HG03025 (cell line): Measurements from ENCODE around the gene NRG3.
"Not testable (repeated sequence)": the region's sequence is repeated elsewhere in the genome, so short reads cannot be mapped to it uniquely, and the experiment has no call there.

Experiments used
- ATAC-seq: cut with Tn5 transposase; IDR thresholded peaks from one replicate; pipeline ENCODE4 v1.9.1; 2021; ENCODE audit warnings: mild to moderate bottlenecking, moderate library complexity; ENCODE audit not compliant: unreplicated experiment, low FRiP score

NRG3 gene

GRCh38 chr10:81950358-81950757 is 75.4 kb downstream of the NRG3 start:
- ATAC-seq = no peak

GRCh38 chr10:81953420-81953819 is 78.4 kb downstream of the NRG3 start:
- ATAC-seq = no peak

DNA sequence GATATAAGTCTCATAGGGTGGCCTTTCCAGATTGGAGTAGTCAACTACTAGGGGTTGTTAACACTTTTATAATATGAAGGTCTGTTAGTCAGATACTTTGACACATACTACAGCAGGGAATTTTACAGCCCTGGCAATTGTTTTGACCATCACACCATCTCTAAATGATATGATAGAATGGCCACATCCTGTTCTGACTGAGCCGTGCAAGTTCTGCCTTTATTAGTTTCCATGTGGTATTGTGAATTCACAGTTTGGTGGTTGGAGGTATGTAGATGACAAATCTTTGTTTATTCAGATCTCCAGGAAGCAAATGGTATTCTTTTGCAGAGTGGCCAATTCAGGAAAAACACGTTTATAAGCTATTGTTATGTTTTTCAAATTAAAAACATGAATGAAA is 83.0 kb downstream of the NRG3 start:
- ATAC-seq = no peak

DNA sequence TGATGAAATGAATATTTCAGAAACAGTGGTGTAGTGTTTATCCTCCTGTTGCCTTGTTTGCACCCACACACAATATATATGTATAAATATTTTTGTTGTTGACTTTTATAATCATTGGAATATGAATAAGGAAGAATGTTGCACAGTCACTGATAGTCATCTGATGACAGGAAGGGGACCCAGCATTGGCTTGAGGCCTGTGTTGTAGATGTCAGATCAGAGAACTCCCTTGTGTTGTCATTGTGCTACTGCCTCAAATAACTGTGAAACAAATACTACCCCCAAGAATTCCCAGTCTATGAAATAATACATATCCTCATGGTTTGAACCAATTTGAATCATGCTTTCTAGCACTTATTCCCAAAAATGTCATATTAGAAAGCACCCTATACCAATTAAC is 84.0 kb downstream of the NRG3 start:
- ATAC-seq = no peak

GRCh38 chr10:81961451-81962184 is 86.6 kb downstream of the NRG3 start:
- no peak for ATAC-seq

- ATAC-seq = no peak
Measured at GRCh38 chr10:81963606-81964005, 88.6 kb downstream of the NRG3 start.

GRCh38 chr10:81967716-81968115 is 92.7 kb downstream of the NRG3 start:
- no peak for ATAC-seq

DNA sequence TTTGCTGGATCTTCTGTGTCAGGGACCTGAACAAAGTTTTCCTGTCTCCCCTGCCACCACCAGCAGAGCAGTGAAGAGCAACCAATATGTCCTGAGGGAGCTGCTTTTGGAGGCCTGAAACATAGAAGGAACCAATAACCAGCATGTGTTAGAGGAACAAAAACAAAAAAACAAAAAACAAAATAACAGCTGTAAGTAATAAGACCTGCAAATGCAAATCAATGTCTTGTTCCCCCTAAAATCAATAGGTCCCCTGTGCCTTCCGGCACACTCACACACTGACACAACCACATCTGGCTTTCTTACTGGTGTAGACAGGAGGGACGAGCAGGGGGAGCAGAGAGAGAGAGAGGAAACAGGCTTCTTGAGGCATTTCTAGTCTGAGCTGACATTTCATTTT is 94.1 kb downstream of the NRG3 start:
- ATAC-seq = no peak

DNA sequence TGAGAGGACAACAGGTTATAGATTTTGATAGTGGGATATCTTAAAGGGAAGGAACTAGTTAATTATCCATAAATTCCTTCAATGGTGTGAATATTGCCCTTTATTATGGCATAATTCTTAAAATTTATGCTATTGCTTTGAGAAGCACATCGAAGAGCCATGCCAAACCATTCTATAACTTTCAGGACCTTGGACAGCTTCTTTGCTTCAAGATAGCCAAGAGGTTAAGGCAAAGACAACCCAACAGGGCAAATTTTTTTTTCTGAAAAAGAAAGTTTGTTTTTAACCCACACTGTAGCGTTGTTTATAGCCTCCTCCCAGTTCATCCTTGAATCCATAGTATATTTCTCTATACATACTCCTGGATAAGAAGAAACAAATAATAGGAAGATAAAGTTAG is 103.2 kb downstream of the NRG3 start:
- ATAC-seq = no peak

DNA sequence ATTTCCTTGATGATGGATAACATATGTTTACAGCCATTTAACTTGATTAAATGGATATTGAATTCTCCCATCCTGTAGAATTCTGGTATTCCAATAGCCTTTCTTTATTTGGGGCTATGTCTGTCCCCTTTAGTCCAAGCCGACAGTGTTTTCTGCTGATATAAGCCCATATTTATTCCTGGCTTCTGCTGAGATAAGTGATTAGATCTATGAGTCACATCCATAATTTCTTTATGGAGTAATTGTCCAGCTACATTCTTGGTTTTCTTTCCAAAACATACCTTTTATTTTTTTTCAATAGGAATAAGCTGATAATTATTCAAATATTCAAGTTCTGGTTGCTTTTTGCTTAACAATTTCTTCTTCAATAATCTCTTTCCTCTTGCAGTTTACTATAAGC is 106.7 kb downstream of the NRG3 start:
- no peak for ATAC-seq

GRCh38 chr10:81984428-81984827 is 109.4 kb downstream of the NRG3 start:
- ATAC-seq = no peak

GRCh38 chr10:81995254-81995653 is 120.3 kb downstream of the NRG3 start:
- no peak for ATAC-seq

GRCh38 chr10:81996927-81997326 is 121.9 kb downstream of the NRG3 start:
- no peak for ATAC-seq

- no peak for ATAC-seq
Measured at GRCh38 chr10:82020999-82021398, 146.0 kb downstream of the NRG3 start.

- ATAC-seq = no peak
Measured at GRCh38 chr10:82027711-82028110, 152.7 kb downstream of the NRG3 start.

GRCh38 chr10:82037076-82037475 is 162.1 kb downstream of the NRG3 start:
- no peak for ATAC-seq

GRCh38 chr10:82038587-82038986 is 163.6 kb downstream of the NRG3 start:
- ATAC-seq = no peak

- ATAC-seq = no peak
Measured at GRCh38 chr10:82040336-82040735, 165.3 kb downstream of the NRG3 start.

GRCh38 chr10:82041018-82041417 is 166.0 kb downstream of the NRG3 start:
- ATAC-seq = no peak

- no peak for ATAC-seq
Measured at GRCh38 chr10:82056391-82056790, 181.4 kb downstream of the NRG3 start.

- ATAC-seq = not testable (repeated sequence)
Measured at GRCh38 chr10:82067192-82067591, 192.2 kb downstream of the NRG3 start.

- ATAC-seq = no peak
Measured at GRCh38 chr10:82068501-82068900, 193.5 kb downstream of the NRG3 start.

DNA sequence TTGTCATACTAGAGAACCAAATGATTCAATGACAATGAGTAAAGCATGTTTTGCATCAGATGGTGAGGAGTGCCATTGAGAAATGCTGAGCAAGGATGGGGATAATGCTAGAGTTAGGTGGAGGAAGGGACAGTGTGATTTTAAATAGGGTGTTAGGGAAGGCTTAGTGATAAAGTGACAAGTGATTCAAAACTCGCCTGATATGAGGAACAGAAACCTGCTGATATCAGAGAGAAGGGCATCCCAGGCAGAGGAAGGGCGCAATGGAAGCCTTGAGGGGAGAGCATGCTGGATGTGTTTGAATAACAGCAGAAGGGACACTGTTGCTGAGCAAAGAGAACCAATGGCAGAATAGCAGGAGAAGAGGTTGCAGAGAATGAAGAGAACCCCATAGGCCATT is 196.2 kb downstream of the NRG3 start:
- no peak for ATAC-seq
